NCI-H510A treated with DMSO at 0.1 percent for 48 hours (cell line): ENCODE measurements around the gene BAK1.
"Not testable (repeated sequence)": the region's sequence is repeated elsewhere in the genome, so short reads cannot be mapped to it uniquely, and the experiment has no call there.

Source experiments
- DNase-seq: peaks from one replicate; lab custom pipeline; 2025; lab: John Stamatoyannopoulos, UW

The BAK1 gene

DNA sequence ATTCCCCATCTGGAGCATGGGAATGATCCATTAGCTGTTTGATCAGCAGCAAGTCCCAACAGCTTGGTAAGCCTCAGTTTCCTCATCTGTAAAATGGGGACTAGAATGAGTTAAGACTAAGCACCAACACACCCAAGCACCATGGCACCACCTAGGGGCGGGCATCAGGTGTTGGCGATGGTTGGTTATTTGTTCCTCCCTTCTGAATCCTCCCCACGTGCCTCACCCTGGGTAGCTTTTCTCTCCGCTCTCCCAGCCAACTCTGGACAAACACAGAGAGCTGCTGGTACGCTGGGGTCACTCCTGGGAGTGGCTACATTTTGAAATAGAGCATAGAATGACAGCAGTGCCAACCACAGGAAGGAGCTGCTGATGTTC lies 27.7 kb upstream of the BAK1 start:
- no peak for DNase-seq

DNA sequence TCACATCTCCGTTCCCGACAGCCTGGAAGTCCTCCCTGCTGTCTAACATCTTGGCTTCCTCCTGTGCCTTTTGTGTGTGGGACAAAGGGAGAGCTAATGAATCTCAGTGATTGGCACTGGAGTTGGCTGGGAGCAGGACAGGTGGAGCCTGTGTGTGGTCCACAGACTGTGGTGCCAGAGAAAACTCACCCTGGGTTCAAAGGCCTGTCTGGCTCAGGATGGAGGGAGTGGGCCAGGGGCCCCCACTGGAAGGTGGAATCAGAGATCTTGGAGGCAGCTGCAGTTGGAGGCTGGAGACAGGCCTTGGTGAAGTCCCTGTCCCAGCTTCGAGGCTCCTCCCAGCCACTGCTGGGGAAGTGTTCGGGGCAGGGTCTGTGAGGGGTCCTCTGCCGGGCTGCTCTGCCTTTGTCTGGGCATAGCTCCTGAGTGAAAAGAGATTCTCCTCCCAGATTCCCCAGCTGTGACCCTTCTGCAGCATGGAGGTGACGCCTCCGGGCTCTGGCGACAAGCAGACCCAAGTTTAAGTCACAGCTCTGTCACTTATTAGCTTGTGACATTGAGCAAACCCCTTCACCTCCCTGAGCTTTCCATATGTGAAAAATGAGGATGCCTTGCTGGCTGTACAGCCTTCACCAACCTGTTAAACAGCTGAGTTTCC lies 27.2 kb upstream of the BAK1 start:
- DNase-seq: no peak

DNA sequence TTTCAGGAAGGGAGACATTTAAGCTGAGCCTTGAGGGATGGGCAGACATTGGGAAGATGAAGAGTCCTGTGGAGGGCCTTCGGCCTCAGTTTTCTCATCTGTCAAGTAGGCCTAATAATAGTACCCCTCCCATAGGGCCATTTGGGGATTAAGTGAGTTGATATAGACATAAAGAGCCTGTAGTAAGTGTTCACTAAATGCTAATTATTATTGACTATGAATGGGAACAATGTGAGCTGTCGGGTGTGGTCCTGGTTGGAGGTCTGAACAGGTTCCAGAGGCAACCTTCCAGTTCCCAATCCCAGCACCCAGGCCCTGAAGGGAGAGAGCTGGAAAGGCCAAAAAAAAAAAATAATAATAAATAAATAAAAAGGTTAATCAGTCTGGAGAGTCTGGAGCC lies 26.6 kb upstream of the BAK1 start:
- no peak for DNase-seq

DNA sequence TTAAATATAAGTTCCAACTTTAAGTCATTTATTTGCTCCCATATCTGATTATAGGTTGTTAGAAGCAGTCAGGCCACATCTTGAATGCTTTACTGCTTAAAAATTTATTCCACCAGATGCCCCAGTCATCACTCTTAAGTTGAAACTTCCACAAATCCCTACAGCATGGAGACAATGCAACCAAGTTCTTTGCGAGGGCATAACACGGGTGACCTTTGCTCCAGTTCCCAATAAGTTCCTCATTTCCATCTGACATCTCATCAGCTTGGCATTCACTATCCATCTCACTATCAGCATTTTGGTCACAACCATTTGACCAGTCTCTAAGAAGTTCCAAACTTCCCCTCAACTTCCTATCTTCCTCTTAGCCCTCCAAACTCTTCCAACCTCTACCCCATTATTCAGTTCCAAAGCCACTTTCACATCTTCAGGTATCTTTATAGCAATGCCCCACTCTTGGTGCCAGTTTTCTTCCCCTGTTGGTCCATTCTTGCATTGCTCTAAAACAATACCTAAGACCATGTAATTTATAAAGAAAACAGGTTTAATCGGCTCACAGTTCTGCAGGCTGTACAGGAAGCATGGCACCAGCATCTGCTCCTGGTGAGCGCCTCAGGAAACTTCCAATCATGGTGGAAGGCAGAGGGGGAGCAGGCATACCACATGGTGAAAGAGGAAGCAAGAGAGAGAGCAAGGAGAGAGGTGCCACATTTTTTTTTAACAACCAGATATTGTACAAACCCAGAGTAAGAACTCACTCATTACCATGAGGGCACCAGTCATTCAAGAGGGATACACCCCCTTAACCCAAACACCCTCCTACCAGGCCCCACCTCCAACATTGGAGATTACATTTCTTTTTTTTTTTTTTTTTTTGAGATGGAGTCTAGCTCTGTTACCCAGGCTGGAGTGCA lies 25.1 kb upstream of the BAK1 start:
- no peak for DNase-seq

DNA sequence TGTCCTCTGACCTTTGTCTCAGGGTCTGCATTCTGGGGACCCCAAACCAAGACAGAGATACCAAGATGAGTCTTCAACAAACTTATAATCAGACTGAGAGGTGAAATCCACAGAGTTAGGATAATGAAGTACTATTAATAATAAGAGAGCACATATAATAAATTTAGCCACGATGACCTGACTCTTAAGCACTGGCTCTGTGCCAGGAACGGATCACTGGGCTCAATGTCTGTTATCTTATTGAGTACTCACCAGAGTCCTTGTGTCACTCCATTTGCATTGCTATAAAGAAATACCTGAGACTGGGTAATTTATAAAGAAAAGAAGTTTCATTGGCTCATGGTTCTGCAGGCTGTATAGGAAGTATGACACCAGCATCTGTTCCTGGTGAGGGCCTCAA lies 22.1 kb upstream of the BAK1 start:
- peak; percentile 49 for DNase-seq

DNA sequence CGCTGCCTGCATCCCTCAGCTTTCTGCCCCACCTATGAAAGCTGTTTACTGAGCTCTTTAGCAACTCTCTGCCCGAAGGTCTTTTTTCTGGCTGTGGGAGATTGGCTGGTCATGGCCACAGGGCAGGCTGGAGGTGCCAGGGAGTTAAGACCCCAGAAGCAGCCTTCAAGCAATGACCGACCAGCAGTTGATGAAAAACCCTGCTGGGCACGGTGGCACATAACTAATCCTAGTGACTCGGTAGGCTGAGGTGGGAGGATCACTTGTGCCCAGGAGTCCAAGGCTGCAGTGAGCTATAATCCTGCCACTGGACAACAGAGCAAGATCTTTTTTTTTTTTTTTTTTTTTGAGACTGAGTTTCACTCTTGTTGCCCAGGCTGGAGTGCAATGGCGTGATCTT lies 20.7 kb upstream of the BAK1 start:
- DNase-seq: no peak

DNA sequence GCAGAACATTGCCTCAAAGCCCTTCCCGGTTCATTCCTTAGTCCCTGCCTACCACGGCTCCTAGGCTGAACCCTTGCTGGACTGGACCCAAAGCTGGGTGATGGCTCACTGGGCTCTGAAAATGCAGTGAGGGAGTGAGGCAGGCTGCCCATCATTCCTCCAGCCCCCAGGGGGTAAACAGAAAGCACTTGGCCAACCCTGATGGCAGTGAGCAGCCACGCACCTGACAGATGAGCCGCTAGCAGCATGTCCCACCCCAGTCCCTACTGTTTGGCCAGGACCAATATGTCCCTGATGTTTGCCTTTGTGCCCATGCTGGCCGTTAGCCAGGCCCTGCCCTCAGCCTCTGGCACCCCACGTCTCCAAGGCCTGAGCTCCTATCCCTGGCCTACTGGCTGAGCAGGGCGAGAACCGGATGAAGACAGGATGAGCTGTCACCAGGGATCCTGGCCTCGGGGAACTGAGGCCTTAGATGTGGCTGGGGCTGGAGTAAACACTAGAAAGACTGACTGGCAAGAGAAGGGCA lies 19.4 kb upstream of the BAK1 start:
- DNase-seq: no peak

DNA sequence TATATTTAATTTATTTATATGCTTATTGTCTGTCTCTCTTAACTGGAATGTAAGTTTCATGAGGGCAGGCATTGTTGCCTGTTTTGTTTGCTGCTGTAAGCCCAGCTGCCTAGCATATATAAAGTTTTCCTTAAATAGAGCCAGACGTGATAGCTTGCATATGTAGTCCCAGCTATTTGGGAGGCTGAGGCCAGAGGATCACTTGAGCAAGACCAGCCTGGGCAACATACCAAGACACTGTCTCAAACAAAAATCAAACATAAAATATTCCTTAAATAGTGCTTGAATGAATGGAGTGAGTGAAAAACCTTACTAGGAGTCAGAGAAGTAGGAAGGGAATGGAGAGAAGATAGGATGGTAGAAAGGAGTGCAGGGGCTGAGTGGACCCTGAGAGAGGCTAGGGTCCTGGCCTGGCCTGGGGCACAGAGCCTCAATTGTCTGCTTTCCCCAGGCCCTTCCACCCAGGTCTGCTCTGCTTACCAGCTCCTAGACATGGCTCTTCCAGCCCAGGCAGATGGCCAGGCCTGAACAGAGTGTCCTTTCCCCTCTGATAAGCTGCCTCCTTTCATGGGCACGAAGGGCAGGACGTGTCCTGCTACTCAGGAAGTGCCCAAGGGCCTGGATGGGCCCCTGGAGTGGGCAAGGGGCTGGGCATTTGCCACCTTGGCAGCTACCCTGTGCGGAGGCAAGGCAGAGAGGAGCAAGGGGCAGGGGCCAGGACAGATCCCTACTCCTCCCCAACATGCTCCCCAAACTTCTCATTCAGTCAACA lies 17.7 kb upstream of the BAK1 start:
- DNase-seq: no peak

DNA sequence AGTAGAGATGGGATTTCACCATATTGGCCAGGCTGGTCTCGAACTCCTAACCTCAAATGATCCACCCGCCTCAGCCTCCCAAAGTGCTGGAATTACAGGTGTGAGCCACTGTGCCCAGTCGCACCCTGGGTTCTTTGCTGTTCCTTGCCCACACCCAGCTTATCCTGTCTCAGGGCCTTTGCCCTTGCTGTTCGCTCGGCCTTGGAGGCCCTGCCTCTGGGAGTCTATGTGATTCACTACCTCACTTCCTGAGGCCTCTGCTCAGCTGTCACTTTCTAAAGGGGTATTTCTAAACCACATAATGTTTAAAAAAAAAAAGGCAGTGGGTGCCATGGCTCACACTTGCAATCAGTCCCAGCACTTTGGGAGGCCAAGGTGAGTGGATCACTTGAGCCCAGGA lies 16.8 kb upstream of the BAK1 start:
- not testable (repeated sequence) for DNase-seq

DNA sequence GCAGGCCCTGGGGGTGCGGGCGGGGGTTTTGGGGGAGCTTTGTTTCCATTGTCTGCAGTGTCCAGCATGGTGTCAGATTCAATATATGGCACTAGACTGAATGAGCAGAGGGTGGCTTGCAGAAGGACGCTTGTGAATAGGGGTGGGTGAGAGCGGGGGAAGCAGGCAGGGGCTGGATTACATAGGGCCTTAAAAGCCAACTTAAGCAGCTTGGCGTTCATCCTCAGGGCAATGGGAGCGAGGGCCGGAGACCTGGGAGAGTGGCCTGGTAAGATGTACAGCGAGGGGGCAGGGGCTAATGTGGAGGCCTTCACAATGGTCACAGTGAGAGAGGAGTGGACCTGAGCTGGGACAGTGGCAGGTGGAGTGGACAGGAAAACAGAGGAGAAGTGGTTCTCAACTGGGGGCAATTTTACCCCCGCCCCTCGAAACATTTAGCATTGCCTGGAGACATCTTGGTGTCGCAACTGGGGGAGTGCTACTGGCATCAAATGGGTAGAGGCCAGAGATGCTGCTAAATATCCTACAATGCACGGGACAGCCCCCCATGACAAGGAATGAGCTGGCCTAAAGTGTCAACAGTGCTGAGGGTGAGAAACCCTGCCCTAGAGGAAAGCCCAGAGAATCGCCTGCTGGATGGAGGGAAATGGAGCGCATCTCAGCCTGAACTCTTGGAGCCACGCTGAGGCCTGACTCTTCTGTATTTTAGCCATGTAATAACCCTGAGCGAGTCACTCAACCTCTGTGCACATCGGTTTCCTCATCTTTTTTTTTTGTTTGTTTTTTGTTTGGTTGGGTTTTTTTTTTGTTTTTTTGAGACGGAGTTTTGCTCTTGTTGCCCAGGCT lies 15.1 kb upstream of the BAK1 start:
- DNase-seq: no peak

DNA sequence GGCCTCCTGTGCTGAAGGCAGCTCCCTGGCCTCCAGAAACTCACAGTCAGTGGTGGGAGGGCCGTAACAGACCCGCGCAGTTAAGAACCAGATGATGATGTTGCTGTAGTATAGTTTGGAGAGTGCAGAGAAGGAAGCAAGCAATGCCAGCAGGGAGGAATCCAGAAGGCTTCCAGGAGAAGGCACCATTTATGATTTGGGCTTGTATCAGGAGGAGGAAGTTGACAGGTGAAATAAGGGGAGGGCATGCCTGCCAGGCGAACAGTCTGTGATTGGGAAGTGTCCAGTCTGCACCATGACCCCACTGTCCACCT lies 13.3 kb upstream of the BAK1 start:
- DNase-seq: no peak

DNA sequence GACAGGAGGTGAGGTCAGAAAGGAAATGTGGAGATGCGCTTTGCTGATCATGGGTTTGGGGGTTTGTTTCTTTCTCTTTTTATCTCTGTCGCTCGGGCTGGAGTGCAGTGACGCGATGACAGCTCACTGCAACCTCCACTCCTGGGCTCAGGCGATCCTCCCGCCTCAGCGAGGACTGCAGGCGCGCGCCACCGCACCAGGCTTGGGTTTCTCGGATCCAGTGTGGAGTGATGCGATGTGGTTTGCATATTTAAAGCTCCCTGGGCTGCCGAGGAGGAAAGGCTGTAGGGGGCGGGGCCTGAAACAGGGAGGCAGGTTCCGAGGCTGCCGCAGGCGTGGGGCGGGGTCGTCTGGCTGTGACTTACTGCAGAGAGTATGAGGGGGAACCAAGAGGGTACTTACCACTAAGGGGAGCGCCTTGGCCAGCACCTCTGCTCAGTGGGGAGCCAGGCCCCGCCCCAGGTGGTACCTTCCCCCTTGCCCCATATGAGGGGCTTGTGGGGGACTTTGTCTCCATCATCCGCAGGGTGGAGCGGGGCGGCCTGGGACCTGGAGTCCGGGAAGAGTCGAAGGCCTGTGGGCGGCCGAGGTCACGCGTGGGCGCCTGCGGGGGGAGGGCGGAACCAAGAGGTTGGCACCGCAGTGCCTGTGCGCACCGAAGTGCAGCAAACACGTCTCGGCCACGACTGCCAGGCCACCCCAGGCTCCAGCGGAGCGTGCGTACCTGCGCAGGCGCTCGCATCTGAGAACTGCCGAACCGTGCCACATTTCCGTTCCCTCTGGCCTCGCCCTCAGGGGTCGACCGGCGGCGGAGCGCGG lies 12.7 kb upstream of the BAK1 start:
- DNase-seq: no peak

DNA sequence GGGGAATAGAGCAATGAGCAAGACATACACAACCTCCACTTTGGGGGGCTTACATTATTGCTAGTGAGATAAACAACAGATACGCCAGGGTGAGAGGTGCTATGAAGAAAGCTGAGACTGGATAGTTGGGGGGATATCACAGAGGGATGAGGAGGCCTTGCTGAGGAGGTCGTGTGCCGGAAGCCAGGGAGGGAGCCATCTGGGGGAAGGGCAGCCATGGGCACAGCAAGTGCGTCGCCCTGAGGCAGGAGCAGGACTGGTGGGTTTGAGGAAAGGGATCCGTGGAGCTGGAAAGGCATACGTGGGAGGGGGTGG lies 12.2 kb upstream of the BAK1 start:
- DNase-seq: no peak

DNA sequence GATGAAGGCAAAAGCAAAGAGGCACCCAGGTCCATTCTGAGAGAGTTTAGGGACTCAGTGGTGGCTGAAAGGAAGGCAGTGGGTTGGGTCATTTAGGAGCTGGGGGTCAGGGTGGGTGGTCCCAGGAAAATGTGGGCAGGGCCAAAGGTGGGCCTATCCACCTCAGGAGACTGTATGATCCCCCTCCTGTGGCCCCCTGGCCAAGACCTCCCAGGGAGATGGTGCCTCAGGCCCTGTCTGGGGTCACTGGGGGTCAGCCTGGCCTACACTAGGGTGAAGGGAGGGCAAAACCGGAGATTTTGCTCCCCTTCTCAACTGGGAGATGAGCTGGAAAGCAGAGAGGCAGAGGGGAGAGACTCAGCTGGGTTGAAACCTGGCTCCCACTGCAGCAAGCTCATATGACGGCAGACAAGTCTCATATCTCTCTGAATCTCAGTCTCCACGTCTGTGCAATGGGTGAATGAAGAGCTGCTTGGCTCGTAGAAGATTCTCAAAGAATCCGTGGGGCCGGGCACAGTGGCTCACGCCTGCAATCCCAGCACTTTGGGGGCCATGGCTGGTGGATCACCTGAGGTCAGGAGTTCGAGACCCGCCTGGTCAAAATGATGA lies 11.5 kb upstream of the BAK1 start:
- no peak for DNase-seq

DNA sequence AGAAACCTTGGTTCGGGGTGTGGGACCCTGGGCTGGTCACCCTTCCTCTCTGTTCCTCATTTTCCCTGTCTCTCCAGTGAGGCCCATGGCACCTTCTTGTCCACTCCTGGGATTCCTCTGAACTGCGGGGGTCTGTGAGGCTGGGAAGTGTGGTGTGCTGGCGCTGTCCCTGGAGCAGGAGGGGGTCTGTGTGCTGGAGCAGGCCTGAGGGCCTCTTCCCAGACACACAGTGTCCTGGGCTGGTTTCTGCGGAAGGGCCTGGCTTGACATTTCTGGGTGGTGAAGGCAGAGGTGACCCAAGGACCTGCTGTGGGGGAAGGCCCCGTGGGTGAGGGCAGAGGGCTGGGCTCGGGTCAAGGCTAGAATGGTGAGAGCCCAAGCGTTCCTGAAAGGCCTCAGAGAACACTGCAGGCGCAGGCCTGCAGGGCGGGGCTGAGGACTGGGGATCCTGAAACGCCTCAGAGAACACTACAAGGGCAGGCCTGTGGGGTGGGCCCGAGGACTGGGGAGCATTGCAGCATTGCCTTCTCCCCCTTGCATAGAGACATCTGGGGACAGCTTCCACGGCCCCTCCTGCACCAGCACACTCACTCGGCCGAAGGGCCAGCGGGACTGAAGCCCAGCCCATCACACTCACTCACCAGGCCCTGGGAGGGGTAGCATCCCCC lies 10.6 kb upstream of the BAK1 start:
- no peak for DNase-seq

DNA sequence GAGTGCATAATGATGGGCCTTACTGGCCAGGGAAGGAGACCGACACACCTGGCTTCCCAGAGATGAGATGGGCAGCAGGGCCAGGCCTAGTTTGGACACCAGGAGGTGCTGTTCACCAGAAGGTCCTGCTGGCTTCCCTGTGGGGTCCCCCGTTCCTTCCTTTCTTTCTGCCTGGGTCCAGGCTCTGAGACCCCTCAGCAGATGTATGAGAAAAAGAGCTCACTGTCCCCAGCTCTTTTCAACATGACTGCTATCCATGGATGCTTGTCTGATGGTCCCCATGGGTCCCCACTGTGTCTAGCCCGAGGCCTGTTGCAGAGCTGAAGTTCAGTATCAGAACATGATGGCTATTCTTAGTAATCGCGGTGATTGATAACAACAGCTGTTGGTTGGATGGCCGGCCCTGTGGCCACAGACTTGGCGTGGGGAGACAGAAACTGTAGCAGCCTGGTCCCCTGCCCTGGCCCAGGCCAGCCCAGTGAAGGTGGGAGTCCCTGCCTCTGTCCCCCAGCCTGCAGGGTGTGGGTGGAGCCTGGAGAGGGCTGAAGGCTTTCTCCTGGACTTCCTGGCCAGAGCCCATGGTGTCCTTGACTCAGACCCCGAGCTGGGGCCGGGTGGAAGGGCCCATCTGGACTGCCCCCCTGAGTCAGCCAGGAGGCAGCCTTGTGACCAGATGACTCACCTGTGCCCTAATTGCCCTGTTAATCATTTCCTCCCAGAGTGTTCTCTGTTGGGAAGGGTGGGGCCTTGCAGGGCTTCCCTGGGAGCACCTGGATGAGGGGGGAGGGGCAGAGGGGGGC lies 9.9 kb upstream of the BAK1 start:
- peak; percentile 63 for DNase-seq

DNA sequence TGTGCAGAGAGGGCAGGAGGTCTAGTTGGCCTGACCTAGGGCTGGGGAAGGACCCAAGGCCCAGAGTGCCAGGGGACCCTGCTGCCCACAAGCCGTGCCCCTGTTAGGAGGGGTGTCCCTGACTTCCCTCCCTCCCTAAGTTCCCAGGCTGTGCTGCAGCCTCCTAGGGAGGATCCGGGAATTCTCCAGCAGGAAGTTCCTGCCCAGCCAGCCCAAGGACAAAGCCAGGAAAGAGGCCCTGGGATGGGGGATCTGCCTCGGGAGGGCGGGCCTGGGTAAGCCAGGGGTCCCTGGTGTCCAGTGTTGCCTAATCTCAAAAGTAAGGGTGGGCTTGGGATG lies 9.3 kb upstream of the BAK1 start:
- no peak for DNase-seq

DNA sequence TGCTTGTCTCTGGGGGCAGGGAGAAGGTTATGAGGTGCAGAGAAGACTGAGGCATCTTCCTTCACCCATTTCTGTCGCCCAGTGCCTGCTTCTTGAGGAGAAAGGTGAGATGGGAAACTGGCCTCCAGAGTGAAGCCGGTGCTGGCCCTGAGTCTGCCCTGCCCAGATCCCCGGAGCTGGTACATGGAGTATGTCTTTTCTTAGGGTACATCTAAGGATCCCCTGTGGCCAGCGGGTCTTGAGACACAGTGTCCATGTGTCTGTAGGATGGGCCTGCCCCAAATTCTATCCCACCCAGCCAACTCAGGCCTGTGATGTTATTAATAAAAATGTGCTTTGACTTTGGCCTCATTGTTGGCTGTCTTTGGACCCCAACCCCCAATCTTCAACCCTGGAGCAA lies 8.8 kb upstream of the BAK1 start:
- DNase-seq: no peak

DNA sequence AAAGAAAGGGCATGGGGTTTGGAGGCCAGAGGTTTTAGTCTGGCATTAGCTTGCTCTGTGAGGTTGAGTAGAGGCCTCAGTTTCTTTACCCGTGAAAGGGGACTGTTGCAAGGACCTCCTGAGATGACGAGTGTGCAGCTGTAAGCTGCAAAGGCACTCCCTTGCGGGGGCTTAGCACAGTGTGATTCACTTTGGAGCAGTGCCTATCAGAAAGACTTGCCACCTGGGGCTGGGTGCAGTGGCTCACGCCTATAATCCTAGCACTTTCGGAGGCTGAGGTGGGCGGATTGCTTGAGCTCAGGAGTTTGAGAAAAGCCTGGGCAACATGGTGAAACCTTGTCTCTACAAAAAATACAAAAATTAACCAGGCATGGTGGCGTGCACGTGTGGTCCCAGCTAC lies 7.5 kb upstream of the BAK1 start:
- no peak for DNase-seq
